SHP77 treated with DMSO at 0.1 percent for 48 hours (cell line): ENCODE results near the gene TRMO.

ENCODE experiments used
- DNase-seq: peaks from one replicate; lab custom pipeline; 2025; lab: John Stamatoyannopoulos, UW

TRMO gene

GRCh38 chr9:97858826-97859225 is 63.5 kb downstream of the TRMO start:
- no peak for DNase-seq

GRCh38 chr9:97858393-97858713 is 63.9 kb downstream of the TRMO start:
- no peak for DNase-seq

- DNase-seq, result no peak
These were observed 64.5 kb downstream of the TRMO start for GRCh38 chr9:97857606-97858392.

- DNase-seq, result no peak
These were observed 65.3 kb downstream of the TRMO start for GRCh38 chr9:97856857-97857605.

- DNase-seq, result no peak
These were observed 66.4 kb downstream of the TRMO start for GRCh38 chr9:97855899-97856298.

- no peak for DNase-seq
These were observed 66.8 kb downstream of the TRMO start for GRCh38 chr9:97855486-97855875.

GRCh38 chr9:97854696-97855485 is 67.4 kb downstream of the TRMO start:
- DNase-seq, result no peak
